ENCODE measurements around the gene TP73. TPM values are rescaled to one million over a fixed set of nuclear protein-coding genes. Genes with fewer than 3 reads are reported as not detected.

Gene TP73
- total RNA-seq, 1 donor from 2014 or later = 3.6 TPM

DNA sequence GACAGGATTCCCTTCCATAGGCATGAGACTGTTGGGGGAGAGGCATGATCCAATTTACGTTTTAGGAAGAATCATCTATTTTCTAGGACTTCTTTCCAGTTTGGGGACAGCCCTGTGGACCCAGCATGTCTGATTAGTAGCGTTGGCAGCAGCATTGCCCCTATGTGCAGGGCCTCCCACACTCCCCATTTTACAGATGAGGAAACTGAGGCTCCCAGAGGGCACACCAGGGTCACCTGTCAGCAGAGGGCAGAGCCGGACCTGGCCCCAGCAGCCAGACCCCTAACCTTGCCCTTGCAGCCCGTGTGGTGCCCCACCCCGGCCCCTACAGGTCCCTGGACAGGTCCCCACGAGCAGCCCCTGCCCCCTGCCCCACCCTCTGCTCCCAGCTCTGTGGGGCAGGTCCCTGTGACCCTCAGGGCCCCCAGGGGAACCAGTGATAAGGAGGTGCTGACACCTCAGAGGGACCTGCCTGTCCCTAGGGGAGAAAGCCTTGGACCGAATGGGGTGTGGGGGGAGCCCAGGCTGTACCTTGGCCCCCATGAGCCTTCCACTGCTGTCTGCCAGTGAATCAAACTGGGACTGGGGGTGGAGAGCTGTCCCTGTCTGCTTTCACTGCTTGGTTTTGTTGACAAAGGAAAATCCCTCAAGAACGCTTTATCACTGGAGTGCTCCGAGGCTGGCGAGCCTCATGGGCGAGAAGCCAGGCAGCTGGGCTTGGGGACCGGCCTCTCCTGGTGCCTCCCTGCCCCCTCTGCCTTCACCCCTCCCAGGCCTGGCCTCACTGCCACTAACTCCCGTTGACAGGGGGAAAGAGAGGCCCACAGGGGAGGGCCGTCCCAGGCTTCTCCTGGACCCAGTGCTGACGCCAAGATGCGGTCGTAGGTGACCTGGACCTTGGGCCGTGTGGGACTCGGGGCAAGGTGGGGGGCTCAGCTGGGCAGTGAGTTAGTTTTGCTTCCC is 60.5 kb downstream of the TP73 start:
- TF ChIP-seq, protein P1, sequence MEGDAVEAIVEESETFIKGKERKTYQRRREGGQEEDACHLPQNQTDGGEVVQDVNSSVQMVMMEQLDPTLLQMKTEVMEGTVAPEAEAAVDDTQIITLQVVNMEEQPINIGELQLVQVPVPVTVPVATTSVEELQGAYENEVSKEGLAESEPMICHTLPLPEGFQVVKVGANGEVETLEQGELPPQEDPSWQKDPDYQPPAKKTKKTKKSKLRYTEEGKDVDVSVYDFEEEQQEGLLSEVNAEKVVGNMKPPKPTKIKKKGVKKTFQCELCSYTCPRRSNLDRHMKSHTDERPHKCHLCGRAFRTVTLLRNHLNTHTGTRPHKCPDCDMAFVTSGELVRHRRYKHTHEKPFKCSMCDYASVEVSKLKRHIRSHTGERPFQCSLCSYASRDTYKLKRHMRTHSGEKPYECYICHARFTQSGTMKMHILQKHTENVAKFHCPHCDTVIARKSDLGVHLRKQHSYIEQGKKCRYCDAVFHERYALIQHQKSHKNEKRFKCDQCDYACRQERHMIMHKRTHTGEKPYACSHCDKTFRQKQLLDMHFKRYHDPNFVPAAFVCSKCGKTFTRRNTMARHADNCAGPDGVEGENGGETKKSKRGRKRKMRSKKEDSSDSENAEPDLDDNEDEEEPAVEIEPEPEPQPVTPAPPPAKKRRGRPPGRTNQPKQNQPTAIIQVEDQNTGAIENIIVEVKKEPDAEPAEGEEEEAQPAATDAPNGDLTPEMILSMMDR (IDR thresholded peaks at IDR 0.05) = no peak
- H3K27ac ChIP-seq = no peak overlapping the region
- no peak overlapping the region for H3K4me3 ChIP-seq
- DNase-seq = no peak
- no peak for ATAC-seq
- peaks cover 18% of the 10 kb centered on the region for H3K4me1 ChIP-seq
- no peaks in the 10 kb centered on the region for H3K9me3 ChIP-seq
- H3K27me3 ChIP-seq (ENCODE audit: low read depth) = peaks cover 54% of the 10 kb centered on the region
- H3K36me3 ChIP-seq = no peaks in the 10 kb centered on the region
- intact Hi-C loops (cut with DNase I) = no loop called here

DNA sequence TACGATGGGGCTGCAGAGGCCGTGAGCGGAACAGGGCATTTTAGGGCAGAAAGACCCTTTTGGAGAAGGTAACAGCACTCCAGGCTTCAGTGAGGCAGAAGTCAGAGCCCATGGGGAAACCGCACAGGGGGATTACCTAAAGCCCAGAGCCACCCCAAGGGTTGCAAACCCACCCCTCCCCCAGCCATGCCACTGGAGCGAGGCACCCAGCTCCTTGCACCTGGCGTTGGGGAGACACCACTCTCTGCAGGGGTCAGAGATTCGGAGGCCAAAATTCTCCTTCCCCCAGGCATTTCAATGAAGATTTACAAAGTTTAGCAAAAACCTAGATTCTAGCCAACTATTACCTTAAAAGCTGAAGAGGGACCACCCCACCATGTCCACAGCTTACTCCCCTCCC is 61.5 kb downstream of the TP73 start:
- H3K27ac ChIP-seq = no peak overlapping the region
- no peaks in the 10 kb centered on the region for H3K9me3 ChIP-seq
- intact Hi-C loops (cut with DNase I) = no loop called here
- TF ChIP-seq, protein P1 (IDR thresholded peaks at IDR 0.05) = no peak
- peaks cover 25% of the 10 kb centered on the region for H3K4me1 ChIP-seq
- no peaks in the 10 kb centered on the region for H3K36me3 ChIP-seq
- DNase-seq (no peak), ATAC-seq (no peak)
- H3K27me3 ChIP-seq (ENCODE audit: low read depth) = peaks cover 51% of the 10 kb centered on the region
- no peak overlapping the region for H3K4me3 ChIP-seq

DNA sequence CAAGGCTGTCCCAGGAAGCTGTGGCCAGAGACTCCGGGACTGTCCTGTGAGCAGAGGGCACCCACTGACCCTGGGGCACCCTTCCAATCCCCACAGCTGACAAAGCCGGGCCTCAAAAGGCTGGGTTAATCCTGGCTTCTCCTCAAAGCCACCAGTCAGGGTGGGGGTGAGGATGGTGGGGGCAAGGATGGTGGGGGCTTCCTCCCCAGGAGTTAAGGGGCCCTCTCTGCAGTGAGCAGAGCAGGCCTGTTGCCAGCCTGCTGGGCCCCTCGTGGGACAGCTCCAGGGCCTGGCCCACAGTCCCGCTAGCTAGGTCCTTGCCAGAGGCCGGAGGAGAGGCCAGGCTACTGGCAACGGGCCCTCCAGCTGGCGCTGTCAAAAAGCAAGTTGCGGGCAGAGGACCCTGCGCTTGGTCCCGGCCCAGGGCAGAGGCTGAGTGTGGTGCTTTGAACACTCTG is 62.0 kb downstream of the TP73 start:
- Histone ChIP-seq H3K27me3 (ENCODE audit: low read depth) (peaks cover 46% of the 10 kb centered on the region), H3K36me3 (no peaks in the 10 kb centered on the region), H3K4me3 (no peak overlapping the region), H3K4me1 (peaks cover 27% of the 10 kb centered on the region), H3K9me3 (no peaks in the 10 kb centered on the region), H3K27ac (no peak overlapping the region)
- DNase-seq (no peak), ATAC-seq (no peak)
- TF ChIP-seq, protein P1 (IDR thresholded peaks at IDR 0.05) = no peak
- intact Hi-C loops (cut with DNase I) = no loop called here

DNA sequence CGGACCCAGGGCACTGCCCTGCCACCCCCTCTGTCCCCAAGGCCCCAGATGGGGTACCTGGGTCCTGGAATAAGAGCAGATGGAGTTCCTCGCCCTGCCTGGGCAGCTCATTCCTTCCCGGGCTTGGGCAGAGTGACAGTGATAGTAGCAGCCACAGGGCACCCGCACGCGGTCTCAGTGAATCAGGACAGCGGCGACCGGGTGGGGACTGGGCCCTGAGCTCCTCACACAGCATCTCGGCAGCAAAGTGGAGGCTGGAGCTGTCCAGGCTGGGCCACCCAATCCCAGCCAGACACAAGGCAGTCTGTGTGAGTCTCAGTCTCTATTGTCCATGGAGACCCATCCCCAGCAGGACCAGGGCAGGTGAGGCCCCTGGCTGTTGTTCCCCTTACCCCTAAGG is 62.5 kb downstream of the TP73 start:
- ATAC-seq (no peak), DNase-seq (no peak)
- no peak overlapping the region for H3K27ac ChIP-seq
- TF ChIP-seq, protein P1 (IDR thresholded peaks at IDR 0.05) = no peak
- H3K36me3 ChIP-seq = no peaks in the 10 kb centered on the region
- intact Hi-C loops (cut with DNase I) = no loop called here
- no peak overlapping the region for H3K4me3 ChIP-seq
- peaks cover 27% of the 10 kb centered on the region for H3K4me1 ChIP-seq
- peaks cover 43% of the 10 kb centered on the region for H3K27me3 ChIP-seq (ENCODE audit: low read depth)
- H3K9me3 ChIP-seq = no peaks in the 10 kb centered on the region

DNA sequence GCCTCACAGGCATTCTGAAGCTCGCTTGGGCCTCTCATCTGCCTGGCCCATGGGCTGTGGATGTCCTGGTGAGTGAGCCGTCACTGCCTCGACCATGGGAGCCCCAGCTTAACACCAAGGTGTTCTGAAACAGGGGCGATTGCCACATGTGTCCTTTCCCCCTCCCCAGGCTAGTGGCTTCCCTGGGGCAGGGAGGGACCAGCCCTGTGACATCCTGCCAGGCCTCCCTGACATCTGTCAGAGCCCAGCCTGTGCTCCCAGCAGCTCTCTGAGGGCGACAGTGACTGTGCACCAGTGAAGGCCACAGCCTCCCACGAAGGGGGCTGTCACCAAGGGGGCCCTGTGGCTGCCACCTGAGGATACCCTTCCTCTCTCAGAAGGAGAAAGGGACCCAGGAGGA is 64.0 kb downstream of the TP73 start:
- intact Hi-C loops (cut with DNase I) = no loop called here
- DNase-seq (no peak), ATAC-seq (no peak)
- no peaks in the 10 kb centered on the region for H3K9me3 ChIP-seq
- peaks cover 43% of the 10 kb centered on the region for H3K27me3 ChIP-seq (ENCODE audit: low read depth)
- no peaks in the 10 kb centered on the region for H3K36me3 ChIP-seq
- no peak overlapping the region for H3K4me3 ChIP-seq
- H3K27ac ChIP-seq = no peak overlapping the region
- TF ChIP-seq, protein P1 (IDR thresholded peaks at IDR 0.05) = no peak
- peaks cover 27% of the 10 kb centered on the region for H3K4me1 ChIP-seq

Measured in lower lobe of right lung (tissue), 2 donors.